Gastrocnemius medialis (tissue), 4 donors: ENCODE results near the gene KCNQ1. TPM values are rescaled to one million over a fixed set of nuclear protein-coding genes. Genes with fewer than 3 reads are reported as not detected.

Source experiments
- ATAC-seq, 2 donors: fragments of 150-250 bp; one replicate each; pipeline ENCODE4 v1.9.1; 2016
- DNase-seq, 2 donors: peaks; one replicate each; pipeline ENCODE4 v3.0.0-alpha.2; 2019
- H3K27ac ChIP-seq, 4 donors: fragments of 200-600 bp; sonication (generic); 1 replicate in 1 of 4; 2 replicates in 3 of 4; pipeline ENCODE4 v1.5.1; 2016 to 2018; ENCODE audit warnings: mild to moderate bottlenecking in 2 of 4, moderate library complexity in 1 of 4
- H3K27me3 ChIP-seq, 3 donors: fragments of 200-600 bp; sonication (generic) in 2 of 3; 1 replicate in 1 of 3; 2 replicates in 2 of 3; pipeline versions ENCODE4 v1.5.1 to v1.6.0; 2016 to 2019; ENCODE audit warnings: mild to moderate bottlenecking in 1 of 3, moderate library complexity in 1 of 3
- H3K36me3 ChIP-seq, 2 donors: fragments of 200-600 bp; sonication (generic) in 1 of 2; one replicate each; pipeline ENCODE4 v1.5.1; 2017 to 2018
- H3K4me1 ChIP-seq, 2 donors: fragments of 200-600 bp; sonication (generic) in 1 of 2; one replicate each; pipeline ENCODE4 v1.5.1; 2016 to 2017; ENCODE audit warnings: mild to moderate bottlenecking in 2 of 2
- H3K4me3 ChIP-seq, 4 donors: fragments of 200-600 bp; sonication (generic) in 3 of 4; 1 replicate in 1 of 4; 2 replicates in 3 of 4; pipeline ENCODE4 v1.5.1; 2016 to 2019; ENCODE audit warnings: mild to moderate bottlenecking in 2 of 4
- H3K9me3 ChIP-seq, 3 donors: fragments of 200-600 bp; sonication (generic) in 2 of 3; 1 replicate in 1 of 3; 2 replicates in 2 of 3; pipeline ENCODE4 v1.5.1; 2016 to 2019
- POLR2A ChIP-seq, 2 donors: fragments of 450-650 bp; IDR thresholded peaks; one replicate each; pipeline ENCODE4 v1.6.1; 2017; ENCODE audit warnings: antibody characterized with exemption in 2 of 2, mild to moderate bottlenecking in 2 of 2, moderate library complexity in 2 of 2
- in situ Hi-C, 4 donors: fragments of 200-750 bp; cut with MboI; loops; one replicate each; pipeline versions ENCODE4 v1.15.0 to v1.8.0; 2017; ENCODE audit warnings: low sequenced_read_pairs in 4 of 4
- intact Hi-C: fragments of 100-400 bp; cut with DNase I; formaldehyde crosslinking; loops from one replicate; pipeline ENCODE4 v1.15.1; 2023; ENCODE audit warnings: low total_unique reads
- total RNA-seq, 4 donors: library from RNA; depleted of rRNA; stranded (reverse); fragments of >200 nt; gene quantifications; one replicate each; pipeline versions ENCODE4 v1.1.0 to v1.2.3, GENCODE V29; 2016
- TF ChIP-seq, protein P1 (sequence below), 5 experiments: fragments of 450-650 bp in 3 of 5; fragments of 200-600 bp in 2 of 5; sonication (generic) in 2 of 5; IDR thresholded peaks in 4 of 5; conservative IDR thresholded peaks in 1 of 5; 1 replicate in 4 of 5; 2 replicates in 1 of 5; pipeline ENCODE4 v1.5.1; 2016 to 2019; ENCODE audit warnings: antibody characterized with exemption in 5 of 5, mild to moderate bottlenecking in 3 of 5, moderate library complexity in 3 of 5

KCNQ1 gene
- total RNA-seq, 4 donors from 2014 or later = 0.15 to 1.00 (median 0.67) TPM

DNA sequence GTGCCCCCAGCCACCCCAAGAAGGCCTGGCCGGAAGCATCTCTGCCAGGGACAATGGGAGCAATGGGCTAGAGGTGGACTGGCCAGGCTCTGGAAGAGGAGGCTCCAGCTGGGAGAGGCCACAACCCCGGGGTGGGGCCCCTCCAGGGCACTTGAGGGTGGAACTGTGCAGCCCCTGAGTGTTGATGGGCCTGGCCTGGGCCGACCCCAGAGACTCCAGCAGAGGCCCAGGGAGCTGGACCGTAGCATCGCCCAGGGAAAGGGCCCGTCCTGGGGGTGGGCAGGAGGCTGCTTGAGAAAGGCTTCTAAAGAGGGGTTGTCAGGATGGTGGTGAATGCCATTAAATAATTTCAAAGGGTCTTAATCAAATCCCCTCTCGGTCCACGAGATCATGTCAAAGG lies 410.4 kb downstream of the KCNQ1 start:
- H3K4me1 ChIP-seq = peaks cover 0 to 4% of the 10 kb centered on the region in 2 donors
- ATAC-seq (no peak), DNase-seq (no peak)
- TF ChIP-seq, protein P1, sequence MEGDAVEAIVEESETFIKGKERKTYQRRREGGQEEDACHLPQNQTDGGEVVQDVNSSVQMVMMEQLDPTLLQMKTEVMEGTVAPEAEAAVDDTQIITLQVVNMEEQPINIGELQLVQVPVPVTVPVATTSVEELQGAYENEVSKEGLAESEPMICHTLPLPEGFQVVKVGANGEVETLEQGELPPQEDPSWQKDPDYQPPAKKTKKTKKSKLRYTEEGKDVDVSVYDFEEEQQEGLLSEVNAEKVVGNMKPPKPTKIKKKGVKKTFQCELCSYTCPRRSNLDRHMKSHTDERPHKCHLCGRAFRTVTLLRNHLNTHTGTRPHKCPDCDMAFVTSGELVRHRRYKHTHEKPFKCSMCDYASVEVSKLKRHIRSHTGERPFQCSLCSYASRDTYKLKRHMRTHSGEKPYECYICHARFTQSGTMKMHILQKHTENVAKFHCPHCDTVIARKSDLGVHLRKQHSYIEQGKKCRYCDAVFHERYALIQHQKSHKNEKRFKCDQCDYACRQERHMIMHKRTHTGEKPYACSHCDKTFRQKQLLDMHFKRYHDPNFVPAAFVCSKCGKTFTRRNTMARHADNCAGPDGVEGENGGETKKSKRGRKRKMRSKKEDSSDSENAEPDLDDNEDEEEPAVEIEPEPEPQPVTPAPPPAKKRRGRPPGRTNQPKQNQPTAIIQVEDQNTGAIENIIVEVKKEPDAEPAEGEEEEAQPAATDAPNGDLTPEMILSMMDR (IDR thresholded peaks at IDR 0.05 in 4 of 5, conservative IDR thresholded peaks at IDR 0.05 in 1 of 5) = no peak
- TF ChIP-seq POLR2A (IDR thresholded peaks at IDR 0.05) = no peak
- no peak overlapping the region for H3K4me3 ChIP-seq
- no peaks in the 10 kb centered on the region for H3K36me3 ChIP-seq
- H3K9me3 ChIP-seq = no peaks in the 10 kb centered on the region
- H3K27me3 ChIP-seq = no peaks in the 10 kb centered on the region
- in situ Hi-C loops (no loop called here), intact Hi-C loops (no loop called here)
- no peak overlapping the region for H3K27ac ChIP-seq

DNA sequence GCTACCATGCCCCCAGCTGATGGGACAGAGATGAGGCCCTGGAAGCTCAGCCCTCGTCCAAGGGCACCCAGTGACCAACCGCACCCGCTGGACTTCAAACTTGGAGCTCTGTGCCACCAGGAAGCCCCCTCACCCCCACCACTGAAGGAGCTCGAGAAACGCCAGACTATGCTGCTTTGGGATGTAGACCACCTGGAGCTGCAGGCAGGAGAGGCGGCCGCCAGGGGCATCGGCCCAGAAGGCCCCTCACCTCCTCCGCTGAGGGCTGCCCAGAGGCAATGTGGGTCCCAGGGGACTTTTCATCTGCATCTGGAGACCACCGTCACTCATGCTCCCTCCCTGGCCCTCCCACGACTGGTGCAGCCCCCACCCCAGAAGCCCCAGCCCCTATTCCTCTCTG lies 412.5 kb downstream of the KCNQ1 start:
- no peaks in the 10 kb centered on the region for H3K9me3 ChIP-seq
- intact Hi-C loops = no loop called here
- in situ Hi-C loops = no loop called here

DNA sequence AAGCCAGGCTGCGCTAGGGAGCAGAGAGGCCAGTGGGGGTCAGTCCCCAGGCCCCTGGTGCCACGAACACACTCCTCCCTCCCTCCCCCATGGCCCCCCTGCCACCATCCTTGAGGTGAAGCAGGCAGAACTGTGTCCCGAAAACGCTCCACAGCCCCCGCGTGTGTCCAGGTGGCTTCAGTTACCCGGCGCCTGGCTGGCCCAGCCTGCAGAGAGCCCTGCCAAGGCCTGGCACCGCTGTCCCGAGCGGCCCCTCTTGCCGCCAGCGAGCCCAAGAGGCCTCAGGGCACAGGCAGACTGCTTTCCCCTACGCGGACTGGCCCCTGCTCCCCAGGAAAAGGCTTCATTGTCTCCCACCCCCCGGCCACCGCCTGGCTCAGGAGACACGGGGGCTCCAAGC lies 413.1 kb downstream of the KCNQ1 start:
- TF ChIP-seq, protein P1 (IDR thresholded peaks at IDR 0.05 in 4 of 5, conservative IDR thresholded peaks at IDR 0.05 in 1 of 5) = no peak
- TF ChIP-seq POLR2A (IDR thresholded peaks at IDR 0.05) = no peak
- Histone ChIP-seq H3K27me3 (peaks cover 0 to 5% (median 2%) of the 10 kb centered on the region in 3 donors), H3K36me3 (no peaks in the 10 kb centered on the region), H3K4me3 (no peak overlapping the region), H3K27ac (no peak overlapping the region), H3K4me1 (peaks cover 0 to 4% of the 10 kb centered on the region in 2 donors), H3K9me3 (no peaks in the 10 kb centered on the region)
- ATAC-seq = no peak
- intact Hi-C loops (no loop called here), in situ Hi-C loops (no loop called here)
- no peak for DNase-seq

More for the DNA sequence above, 412.5 kb downstream of the KCNQ1 start:
- no peak for DNase-seq
- Histone ChIP-seq H3K36me3 (no peaks in the 10 kb centered on the region), H3K27ac (no peak overlapping the region), H3K4me3 (no peak overlapping the region), H3K27me3 (peaks cover 0 to 5% (median 2%) of the 10 kb centered on the region in 3 donors), H3K4me1 (peaks cover 0 to 4% of the 10 kb centered on the region in 2 donors)
- no peak for TF ChIP-seq POLR2A (IDR thresholded peaks at IDR 0.05)
- TF ChIP-seq, protein P1 (IDR thresholded peaks at IDR 0.05 in 4 of 5, conservative IDR thresholded peaks at IDR 0.05 in 1 of 5) = no peak
- no peak for ATAC-seq

DNA sequence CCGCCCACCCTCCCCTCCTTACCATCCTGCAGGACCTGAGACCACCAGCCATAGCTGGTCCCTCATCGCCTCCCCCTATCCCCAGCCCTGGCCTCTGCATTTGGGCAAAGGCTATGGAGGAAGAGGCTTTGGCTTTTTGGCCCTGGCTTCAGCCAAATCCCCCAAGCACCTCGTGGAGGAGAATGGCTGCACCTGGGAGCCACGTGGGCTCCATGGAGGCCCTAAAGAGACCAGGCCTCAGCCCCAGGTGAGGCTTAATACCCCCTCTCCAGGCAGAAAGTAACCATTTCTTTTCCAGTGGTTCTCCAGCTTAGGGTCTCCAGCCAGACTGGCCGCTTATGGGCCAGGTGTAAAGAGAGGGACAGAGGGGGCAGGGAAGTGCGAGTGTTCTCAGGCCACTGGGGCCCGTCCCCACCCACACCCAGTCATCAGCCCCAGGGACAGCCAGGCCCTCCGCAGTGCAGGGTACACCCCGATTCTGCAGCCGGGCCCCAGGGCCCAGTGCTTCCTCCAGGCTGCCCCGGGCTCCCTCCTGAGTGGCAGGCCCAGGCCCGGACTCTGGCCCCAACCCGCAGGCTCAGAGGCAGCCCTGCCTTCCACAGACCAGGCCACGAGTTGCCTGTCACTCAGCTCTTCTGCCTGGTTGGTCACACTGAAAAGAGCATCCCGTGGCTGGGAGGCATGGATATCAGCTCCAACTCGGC lies 414.3 kb downstream of the KCNQ1 start:
- intact Hi-C loops = no loop called here
- in situ Hi-C loops = no loop called here
- Histone ChIP-seq H3K27ac (no peak overlapping the region), H3K4me3 (no peak overlapping the region), H3K4me1 (peaks cover 0 to 4% of the 10 kb centered on the region in 2 donors), H3K9me3 (no peaks in the 10 kb centered on the region), H3K27me3 (peaks cover 0 to 14% (median 9%) of the 10 kb centered on the region in 3 donors), H3K36me3 (no peaks in the 10 kb centered on the region)
- ATAC-seq (no peak), DNase-seq (no peak)
- no peak for TF ChIP-seq POLR2A (IDR thresholded peaks at IDR 0.05)
- TF ChIP-seq, protein P1 (IDR thresholded peaks at IDR 0.05 in 4 of 5, conservative IDR thresholded peaks at IDR 0.05 in 1 of 5) = no peak
